ENCODE measurements around the gene GRID2IP.
"Not testable (repeated sequence)": the region's sequence is repeated elsewhere in the genome, so short reads cannot be mapped to it uniquely, and the experiment has no call there.

Gene GRID2IP

GRCh38 chr7:6551016-6551511, at the start of gene GRID2IP:
Gene GRID2IP, minus strand, starts transcription at chr7:6551461. Its CDS starts 25 bp downstream, at chr7:6551436.
- no peak within 1 kb of the TSS for H3K4me3 ChIP-seq (ENCODE audit: low read depth, low read length)
- TF ChIP-seq CTCF (IDR thresholded peaks at IDR 0.05; ENCODE audit: low read depth, low read length) = no peak

DNA sequence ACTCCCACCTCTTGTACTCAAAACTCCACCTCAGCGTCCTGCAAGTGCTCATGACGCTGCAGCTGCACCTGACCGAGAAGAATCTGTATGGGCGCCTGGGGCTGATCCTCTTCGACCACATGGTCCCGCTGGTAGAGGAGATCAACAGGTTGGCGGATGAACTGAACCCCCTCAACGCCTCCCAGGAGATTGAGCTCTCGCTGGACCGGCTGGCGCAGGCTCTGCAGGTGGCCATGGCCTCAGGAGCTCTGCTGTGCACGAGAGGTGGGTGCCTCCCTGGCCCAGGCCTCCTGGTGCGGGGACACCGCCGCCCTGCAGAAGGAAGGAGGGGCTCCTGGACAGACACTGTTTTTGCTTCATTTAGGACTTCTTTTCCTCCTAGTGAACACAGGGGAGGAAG, 48.8 kb upstream of the GRID2IP start:
- no peak overlapping the region for H3K4me3 ChIP-seq (ENCODE audit: low read depth, low read length)
- no peak for TF ChIP-seq CTCF (IDR thresholded peaks at IDR 0.05; ENCODE audit: low read depth, low read length)

GRCh38 chr7:6590645-6591110, 39.4 kb upstream of the GRID2IP start:
- peak overlapping the region; percentile 83 for H3K4me3 ChIP-seq (ENCODE audit: low read depth, low read length)
- no peak for TF ChIP-seq CTCF (IDR thresholded peaks at IDR 0.05; ENCODE audit: low read depth, low read length)

DNA sequence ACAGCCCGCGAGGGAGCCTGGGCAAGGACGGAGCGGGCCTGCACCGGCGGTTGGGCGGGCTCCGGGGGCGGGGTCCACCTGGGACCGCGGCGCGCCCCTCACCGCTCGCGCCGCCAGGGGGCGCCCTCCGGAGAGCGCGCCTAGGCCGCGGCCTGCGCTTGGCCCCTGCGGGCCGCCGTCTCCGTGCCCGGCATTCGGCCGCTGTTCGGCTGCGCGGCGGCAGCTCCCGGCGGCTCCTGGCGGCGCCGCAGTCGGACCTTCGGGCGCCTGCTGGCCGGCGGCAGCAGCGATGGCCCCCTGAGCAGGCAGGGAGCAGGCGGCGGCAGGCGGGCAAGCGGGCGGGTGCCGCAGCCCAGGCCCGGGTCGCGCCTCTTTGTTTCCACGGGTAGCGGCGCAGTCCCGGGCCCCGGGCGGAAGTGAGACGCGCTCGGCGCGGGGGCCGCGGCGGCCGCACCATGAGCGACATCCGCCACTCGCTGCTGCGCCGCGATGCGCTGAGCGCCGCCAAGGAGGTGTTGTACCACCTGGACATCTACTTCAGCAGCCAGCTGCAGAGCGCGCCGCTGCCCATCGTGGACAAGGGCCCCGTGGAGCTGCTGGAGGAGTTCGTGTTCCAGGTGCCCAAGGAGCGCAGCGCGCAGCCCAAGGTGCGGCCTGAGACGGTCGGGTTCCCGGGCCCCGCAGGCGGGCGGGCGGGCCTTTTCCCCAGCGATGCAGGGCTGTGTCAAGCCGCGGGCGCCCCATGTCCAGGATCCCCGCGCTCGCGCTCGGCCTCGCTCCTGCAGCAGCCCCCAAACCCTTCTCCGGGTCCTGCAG, 38.8 kb upstream of the GRID2IP start, which contains the start of gene INTS15:
Gene INTS15, plus strand, starts transcription at position 193 of the 816 bp plus-strand sequence. Its CDS starts 263 bp downstream, at position 456.
- H3K4me3 ChIP-seq (ENCODE audit: low read depth, low read length) = peak within 1 kb of the TSS; percentile 83
- TF ChIP-seq CTCF (IDR thresholded peaks at IDR 0.05; ENCODE audit: low read depth, low read length) = peak; percentile 25

DNA sequence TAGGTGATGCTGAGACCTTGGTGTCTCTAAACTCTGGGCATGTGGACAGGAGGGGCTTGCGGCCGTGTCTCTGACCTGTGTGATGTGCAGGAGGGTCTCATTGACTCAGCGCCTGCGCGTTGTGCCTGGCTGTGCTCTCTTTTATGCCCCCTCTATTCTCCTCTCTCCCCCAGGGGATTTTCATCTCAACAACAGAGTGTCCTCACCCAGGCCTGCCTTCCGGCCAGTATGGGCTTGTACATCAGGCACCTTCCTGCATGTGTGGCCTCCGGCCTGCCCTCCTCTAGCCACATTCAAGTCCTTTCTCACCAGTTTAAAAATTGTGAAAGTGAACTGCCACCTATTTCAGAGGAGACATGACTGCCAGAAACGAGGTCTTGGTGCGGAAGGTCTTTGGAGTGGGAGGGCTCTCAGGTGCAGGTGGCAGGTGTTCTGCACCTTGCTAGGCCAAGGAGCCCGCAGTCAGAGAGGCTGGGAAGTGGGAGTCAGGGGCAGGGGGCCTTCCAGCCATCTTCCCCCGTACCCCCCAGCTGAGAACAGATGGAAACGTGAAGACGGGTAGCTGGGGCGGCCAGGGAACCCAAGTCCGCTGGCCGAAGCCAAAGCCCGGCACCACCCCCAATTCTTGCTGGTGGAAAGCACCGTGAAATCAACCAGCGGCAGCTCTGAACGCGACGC, 38.0 kb upstream of the GRID2IP start:
- TF ChIP-seq CTCF (IDR thresholded peaks at IDR 0.05; ENCODE audit: low read depth, low read length) = no peak
- H3K4me3 ChIP-seq (ENCODE audit: low read depth, low read length) = peak overlapping the region; percentile 32; the same call in 1 of the 2 replicates

- no peak for TF ChIP-seq CTCF (IDR thresholded peaks at IDR 0.05; ENCODE audit: low read depth, low read length)
- H3K4me3 ChIP-seq (ENCODE audit: low read depth, low read length) = no peak overlapping the region
Measured at GRCh38 chr7:6588566-6588965, 37.3 kb upstream of the GRID2IP start.

DNA sequence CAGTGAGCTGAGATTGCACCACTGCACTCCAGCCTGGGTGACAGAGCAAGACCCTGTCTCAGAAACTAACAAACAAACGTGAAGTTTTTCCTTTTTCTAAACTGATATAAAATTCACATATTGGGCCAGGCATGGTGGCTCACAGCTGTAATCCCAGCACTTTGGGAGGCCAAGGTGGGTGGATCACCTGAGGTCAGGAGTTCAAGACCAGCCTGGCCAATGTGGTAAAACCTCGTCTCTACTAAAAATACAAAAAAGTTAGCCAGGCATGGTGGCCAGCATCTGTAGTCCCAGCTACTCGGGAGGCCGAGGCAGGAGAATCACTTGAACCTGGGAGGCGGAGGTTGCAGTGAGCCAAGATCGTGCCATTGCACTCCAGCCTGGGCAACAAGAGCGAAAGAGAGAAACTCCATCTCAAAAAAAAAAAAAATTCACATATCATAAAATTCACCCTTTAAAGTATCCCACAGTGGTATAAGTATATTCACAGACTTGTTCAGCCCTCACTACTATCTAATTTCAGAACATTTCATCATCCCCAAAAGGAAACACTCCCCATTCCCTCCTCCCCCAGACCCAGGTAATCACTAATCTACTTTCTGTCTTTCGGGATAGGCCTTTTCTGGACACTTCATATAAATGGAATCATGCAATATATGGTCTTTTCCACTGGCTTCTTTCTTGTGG, 34.6 kb upstream of the GRID2IP start:
- H3K4me3 ChIP-seq (ENCODE audit: low read depth, low read length) = not testable (repeated sequence)

All from WI38 (cell line).